ENCODE results near the gene ARHGAP24.

- no peak for TF ChIP-seq CTCF (IDR thresholded peaks at IDR 0.05)
- TF ChIP-seq POLR2A (IDR thresholded peaks at IDR 0.05), result no peak
These were observed 184.8 kb downstream of the ARHGAP24 start for GRCh38 chr4:85659610-85660218.
